SK-N-SH (cell line): Measurements from ENCODE around the gene DHPS. TPM values are rescaled to one million over a fixed set of nuclear protein-coding genes. Genes with fewer than 3 reads are reported as not detected.
A peak's percentile ranks its signal among the peaks of the same experiment; 100 is the strongest.

Experiments
- CTCF ChIA-PET: fragments of 300-600, 350-600 bp; formaldehyde crosslinking; extraction: SDS; loops from one replicate; lab custom pipeline; 2021; lab: Yijun Ruan, JAX
- POLR2A ChIA-PET: fragments of 350-600 bp; sonication (Branson Sonifier 250); formaldehyde crosslinking; extraction: SDS; loops from one replicate; lab custom pipeline; 2020; ENCODE audit warnings: antibody characterized with exemption, inconsistent platforms; lab: Yijun Ruan, JAX
- DNase-seq: peaks from one replicate; pipeline ENCODE4 v3.0.0; 2012
- H2AFZ ChIP-seq: fragments of 200-600 bp; sonication (generic); 2 replicates; pipeline ENCODE4 v1.8.1; 2016; ENCODE audit warnings: antibody characterized with exemption, mild to moderate bottlenecking, low read depth
- H3F3A ChIP-seq: fragments of 200-600 bp; sonication (generic); replicated peaks from 2 replicates; pipeline ENCODE3; 2016; ENCODE audit warnings: antibody characterized with exemption, mild to moderate bottlenecking; ENCODE audit not compliant: insufficient read depth
- H3K27ac ChIP-seq, 2 experiments: fragments of 200-500 bp in 1 of 2; fragments of 200-600 bp in 1 of 2; sonication (Bioruptor generic) in 1 of 2; sonication (generic), shearing (Covaris generic) in 1 of 2; 2 replicates each; pipeline versions ENCODE4 v1.5.1 to v1.6.1; 2014 to 2016; ENCODE audit warnings: low read depth in 2 of 2, inconsistent platforms in 1 of 2, low read length in 1 of 2, mild to moderate bottlenecking in 1 of 2, mixed read lengths in 1 of 2
- H3K27me3 ChIP-seq: fragments of 200-600 bp; sonication (generic), shearing (Covaris generic); 2 replicates; pipeline ENCODE4 v1.6.1; 2016; ENCODE audit warnings: mixed run types; ENCODE audit not compliant: insufficient read depth
- H3K36me3 ChIP-seq, 2 experiments: fragments of 200-500 bp in 1 of 2; fragments of 200-600 bp in 1 of 2; sonication (Bioruptor generic) in 1 of 2; sonication (generic) in 1 of 2; replicated peaks in 1 of 2; 2 replicates each; pipeline versions ENCODE3 to v1.5.1; 2014 to 2016; ENCODE audit warnings: low read length in 1 of 2, mild to moderate bottlenecking in 1 of 2; ENCODE audit not compliant: insufficient read depth in 2 of 2, control insufficient read depth in 1 of 2
- H3K4me1 ChIP-seq, 2 experiments: fragments of 200-500 bp in 1 of 2; fragments of 200-600 bp in 1 of 2; sonication (Bioruptor generic) in 1 of 2; sonication (generic), shearing (Covaris generic) in 1 of 2; 2 replicates each; pipeline versions ENCODE4 v1.5.1 to v1.6.1; 2014 to 2016; ENCODE audit warnings: low read depth in 1 of 2, low read length in 1 of 2, mixed run types in 1 of 2; ENCODE audit not compliant: insufficient read depth in 2 of 2, control insufficient read depth in 1 of 2
- H3K4me2 ChIP-seq: fragments of 200-600 bp; sonication (generic), shearing (Covaris generic); 2 replicates; pipeline ENCODE4 v1.6.1; 2017; ENCODE audit warnings: mixed run types
- H3K4me3 ChIP-seq, 2 experiments: fragments of 200-500 bp in 1 of 2; fragments of 200-600 bp in 1 of 2; sonication (Bioruptor generic) in 1 of 2; sonication (generic), shearing (Covaris generic) in 1 of 2; 2 replicates each; pipeline versions ENCODE4 v1.5.1 to v1.8.1; 2014 to 2016; ENCODE audit warnings: low read depth in 2 of 2, inconsistent platforms in 1 of 2, low read length in 1 of 2, mild to moderate bottlenecking in 1 of 2, mixed read lengths in 1 of 2, moderate library complexity in 1 of 2
- H3K79me2 ChIP-seq: fragments of 200-600 bp; sonication (generic); 2 replicates; pipeline ENCODE4 v1.8.1; 2017; ENCODE audit warnings: mild to moderate bottlenecking; ENCODE audit not compliant: insufficient read depth
- H3K9ac ChIP-seq: fragments of 200-600 bp; sonication (generic); 2 replicates; pipeline ENCODE4 v1.6.1; 2017; ENCODE audit warnings: mixed run types
- H3K9me2 ChIP-seq: fragments of 200-600 bp; sonication (generic); 2 replicates; pipeline ENCODE4 v1.6.1; 2017; ENCODE audit warnings: mixed run types
- H3K9me3 ChIP-seq: fragments of 200-600 bp; sonication (generic); 2 replicates; pipeline ENCODE4 v1.6.1; 2017; ENCODE audit warnings: mixed run types, mild to moderate bottlenecking, moderate library complexity
- H4K20me1 ChIP-seq: fragments of 200-600 bp; sonication (generic); 2 replicates; pipeline ENCODE4 v1.6.1; 2017; ENCODE audit warnings: mild to moderate bottlenecking, mixed run types; ENCODE audit not compliant: insufficient read depth
- ELF1 ChIP-seq: IDR thresholded peaks from 2 replicates; pipeline ENCODE4 v1.4.0; 2012
- EP300 ChIP-seq, 2 experiments: IDR thresholded peaks; 2 replicates each; pipeline versions ENCODE4 v1.4.0 to v1.6.1; 2012; ENCODE audit warnings: borderline replicate concordance in 1 of 2, low read depth in 1 of 2, low read length in 1 of 2
- EZH2phosphoT487 ChIP-seq: fragments of 200-600 bp; sonication (generic); IDR thresholded peaks from 2 replicates; pipeline ENCODE4 v1.6.1; 2017; ENCODE audit warnings: low read depth, mixed run types, mild to moderate bottlenecking, antibody characterized with exemption, moderate library complexity, borderline replicate concordance
- FOSL2 ChIP-seq: IDR thresholded peaks from 2 replicates; pipeline ENCODE4 v1.4.0; 2012; ENCODE audit warnings: low read depth, mild to moderate bottlenecking, moderate library complexity, borderline replicate concordance
- FOXJ3 ChIP-seq: sonication (generic); formaldehyde crosslinking; IDR thresholded peaks from 2 replicates; pipeline ENCODE4 v1.5.1; 2020; ENCODE audit warnings: mild to moderate bottlenecking, missing genetic modification reagents
- GABPA ChIP-seq: IDR thresholded peaks from 2 replicates; pipeline ENCODE4 v1.4.0; 2012; ENCODE audit warnings: low read depth, mild to moderate bottlenecking
- GATA2 ChIP-seq: sonication (generic); formaldehyde crosslinking; IDR thresholded peaks from 2 replicates; pipeline ENCODE4 v1.5.0; 2020; ENCODE audit warnings: mild to moderate bottlenecking, missing genetic modification reagents
- JUND ChIP-seq: IDR thresholded peaks from 2 replicates; pipeline ENCODE4 v1.4.0; 2012
- MAX ChIP-seq: IDR thresholded peaks from 2 replicates; pipeline ENCODE4 v1.4.0; 2012; ENCODE audit warnings: low read depth
- MXI1 ChIP-seq: IDR thresholded peaks from 2 replicates; pipeline ENCODE4 v1.6.1; 2012; ENCODE audit warnings: mild to moderate bottlenecking, low read depth, low read length, improper control_type of control experiment
- NFIC ChIP-seq: IDR thresholded peaks from 2 replicates; pipeline ENCODE4 v1.4.0; 2012; ENCODE audit warnings: borderline replicate concordance
- POLR2AphosphoS5 ChIP-seq: IDR thresholded peaks from 2 replicates; pipeline ENCODE4 v1.6.1; 2012; ENCODE audit warnings: low read depth, low read length
- RCOR1 ChIP-seq: fragments of 150-350 bp; IDR thresholded peaks from 2 replicates; pipeline ENCODE4 v1.6.1; 2017; ENCODE audit warnings: antibody characterized with exemption, low read length
- REST ChIP-seq: IDR thresholded peaks from 2 replicates; pipeline ENCODE4 v1.6.1; 2012; ENCODE audit warnings: mild to moderate bottlenecking, low read depth, low read length, moderate library complexity
- RFX5 ChIP-seq: IDR thresholded peaks from 2 replicates; pipeline ENCODE4 v1.6.1; 2012; ENCODE audit warnings: mild to moderate bottlenecking, improper control_type of control experiment, low read length
- RXRA ChIP-seq: IDR thresholded peaks from 2 replicates; pipeline ENCODE4 v1.4.0; 2012; ENCODE audit warnings: low read depth, mild to moderate bottlenecking, borderline replicate concordance
- SIN3A ChIP-seq: IDR thresholded peaks from 2 replicates; pipeline ENCODE4 v1.6.1; 2012; ENCODE audit warnings: low read depth, mild to moderate bottlenecking, low read length, moderate library complexity, borderline replicate concordance
- TEAD4 ChIP-seq: IDR thresholded peaks from 2 replicates; pipeline ENCODE4 v1.4.0; 2012; ENCODE audit warnings: mild to moderate bottlenecking, borderline replicate concordance; ENCODE audit not compliant: insufficient read depth
- USF1 ChIP-seq: IDR thresholded peaks from 2 replicates; pipeline ENCODE4 v1.4.0; 2012; ENCODE audit warnings: low read depth, borderline replicate concordance
- USF2 ChIP-seq: fragments of 150-350 bp; IDR thresholded peaks from 2 replicates; pipeline ENCODE4 v1.6.1; 2017; ENCODE audit warnings: antibody characterized with exemption, low read length, low read depth, borderline replicate concordance
- YY1 ChIP-seq: IDR thresholded peaks from 2 replicates; pipeline ENCODE4 v1.4.0; 2012; ENCODE audit warnings: low read depth, mild to moderate bottlenecking
- WGBS: methylation state at CpG from one replicate; pipeline ENCODE4 v1.1.6; 2017; ENCODE audit warnings: low lambda C conversion rate; 5-methylcytosine and 5-hydroxymethylcytosine counted together
- polyA plus RNA-seq, 3 experiments: library from polyadenylated mRNA; depleted of rRNA; stranded (reverse); fragments of >200 nt; gene quantifications; 2 replicates each; pipeline ENCODE4 v1.2.3, GENCODE V29; 2012

Gene DHPS
- polyA plus RNA-seq, 1 of the 3 experiments (the other 2 are of a cell fraction), result 179 TPM

- Histone ChIP-seq H3K4me1 (peaks cover 0 to 26% of the 10 kb centered on the region in 2 experiments; a peak in 1 of 4 replicates), H3F3A (peaks cover 11% of the 10 kb centered on the region), H3K4me3 (no peak overlapping the region), H3K9ac (no peak overlapping the region), H3K9me2 (no peaks in the 10 kb centered on the region), H3K36me3 (peaks cover 11 to 14% of the 10 kb centered on the region in 2 experiments), H3K27me3 (no peaks in the 10 kb centered on the region), H3K79me2 (peaks cover 37% of the 10 kb centered on the region), H4K20me1 (no peaks in the 10 kb centered on the region), H2AFZ (no peak overlapping the region), H3K27ac (no peak overlapping the region), H3K4me2 (no peak overlapping the region), H3K9me3 (no peaks in the 10 kb centered on the region)
- ChIA-PET CTCF (interaction anchor here (1.2 to 3.1 kb wide), 2 partner anchors 24 to 25 kb away, joined by 4 to 12 read pairs; no protein-coding TSS in a partner anchor), POLR2A (no interaction called here)
- peak; percentile 81 for DNase-seq
- WGBS, result 93% methylated on average over 23 of the region's 29 CpGs
- TF ChIP-seq FOXJ3, result no peak
- no peak for TF ChIP-seq SIN3A
- TF ChIP-seq GATA2 (CRISPR knock-in tag), result no peak
- no peak for TF ChIP-seq EZH2phosphoT487
- no peak for TF ChIP-seq YY1
- no peak for TF ChIP-seq NFIC
- no peak for TF ChIP-seq JUND
- no peak for TF ChIP-seq RCOR1
- TF ChIP-seq ELF1, result no peak
- TF ChIP-seq USF1, result no peak
- TF ChIP-seq TEAD4, result no peak
Observed at GRCh38 chr19:12664406-12665280, 17.0 kb downstream of the DHPS start.

GRCh38 chr19:12660980-12661379, 20.7 kb downstream of the DHPS start:
- Histone ChIP-seq H3K4me3 (no peak overlapping the region), H3K4me1 (peaks cover 0 to 5% of the 10 kb centered on the region in 2 experiments; a peak in 1 of 4 replicates), H3K9me2 (no peaks in the 10 kb centered on the region), H3K79me2 (peaks cover 8% of the 10 kb centered on the region; the same call in 1 of the 2 replicates), H4K20me1 (no peaks in the 10 kb centered on the region), H3K36me3 (peaks cover 8 to 21% of the 10 kb centered on the region in 2 experiments), H3K4me2 (no peak overlapping the region), H3K9me3 (no peaks in the 10 kb centered on the region), H3K27ac (no peak overlapping the region), H2AFZ (no peak overlapping the region), H3K9ac (no peak overlapping the region), H3K27me3 (no peaks in the 10 kb centered on the region), H3F3A (no peaks in the 10 kb centered on the region)
- POLR2A ChIA-PET, result no interaction called here
- CTCF ChIA-PET, result interaction anchor here (0.9 to 2.9 kb wide), 2 partner anchors 11 to 21 kb away, joined by 4 to 18 read pairs; no protein-coding TSS in a partner anchor
- WGBS, result 90% methylated on average over 12 of the region's 12 CpGs
- no peak for DNase-seq
- TF ChIP-seq MAX, result no peak
- TF ChIP-seq EP300 (IDR thresholded peaks at IDR 0.05; ENCODE audit: borderline replicate concordance in 1 of 2, low read depth in 1 of 2, low read length in 1 of 2), result no peak
- TF ChIP-seq USF1, result no peak
- TF ChIP-seq EZH2phosphoT487, result no peak
- no peak for TF ChIP-seq GABPA
- no peak for TF ChIP-seq RXRA
- TF ChIP-seq REST, result no peak
- TF ChIP-seq RFX5, result no peak
- TF ChIP-seq FOSL2, result no peak
- TF ChIP-seq NFIC, result no peak
- TF ChIP-seq USF2, result no peak
- TF ChIP-seq MXI1, result no peak
- no peak for TF ChIP-seq POLR2AphosphoS5
